Lower leg skin (tissue), 4 donors: Measurements from ENCODE around the gene PLEKHA6. TPM values are rescaled to one million over a fixed set of nuclear protein-coding genes. Genes with fewer than 3 reads are reported as not detected.

Experiments used
- DNase-seq, 2 donors: peaks; one replicate each; pipeline ENCODE4 v3.0.0-alpha.2; 2019; ENCODE audit warnings: low spot score in 2 of 2
- H3K4me3 ChIP-seq: fragments of 200-600 bp; sonication (generic); 2 replicates; pipeline ENCODE4 v1.5.1; 2017; ENCODE audit warnings: mild to moderate bottlenecking, low read depth; ENCODE audit not compliant: poor library complexity, severe bottlenecking
- CTCF ChIP-seq, 3 donors: fragments of 450-650 bp; IDR thresholded peaks; one replicate each; pipeline ENCODE4 v1.5.1; 2016; ENCODE audit warnings: antibody characterized with exemption in 3 of 3, mild to moderate bottlenecking in 3 of 3, moderate library complexity in 2 of 3
- POLR2A ChIP-seq, 2 donors: fragments of 450-650 bp; IDR thresholded peaks; one replicate each; pipeline ENCODE4 v1.6.1; 2016 to 2017; ENCODE audit warnings: antibody characterized with exemption in 2 of 2, mild to moderate bottlenecking in 1 of 2, moderate library complexity in 1 of 2
- WGBS, 2 donors: methylation state at CpG; one replicate each; pipeline ENCODE4 v1.1.5; 2018; 5-methylcytosine and 5-hydroxymethylcytosine counted together
- intact Hi-C: fragments of 100-400 bp; cut with DNase I; formaldehyde crosslinking; loops from one replicate; pipeline ENCODE4 v1.15.0; 2023; ENCODE audit warnings: low total_unique reads
- total RNA-seq, 4 donors: library from RNA; depleted of rRNA; stranded (reverse); fragments of >200 nt; gene quantifications; one replicate each; pipeline ENCODE4 v1.1.0, GENCODE V29; 2016

The PLEKHA6 gene
- total RNA-seq, 4 donors from 2014 or later, result 1.7 to 16.4 (median 11.1) TPM

DNA sequence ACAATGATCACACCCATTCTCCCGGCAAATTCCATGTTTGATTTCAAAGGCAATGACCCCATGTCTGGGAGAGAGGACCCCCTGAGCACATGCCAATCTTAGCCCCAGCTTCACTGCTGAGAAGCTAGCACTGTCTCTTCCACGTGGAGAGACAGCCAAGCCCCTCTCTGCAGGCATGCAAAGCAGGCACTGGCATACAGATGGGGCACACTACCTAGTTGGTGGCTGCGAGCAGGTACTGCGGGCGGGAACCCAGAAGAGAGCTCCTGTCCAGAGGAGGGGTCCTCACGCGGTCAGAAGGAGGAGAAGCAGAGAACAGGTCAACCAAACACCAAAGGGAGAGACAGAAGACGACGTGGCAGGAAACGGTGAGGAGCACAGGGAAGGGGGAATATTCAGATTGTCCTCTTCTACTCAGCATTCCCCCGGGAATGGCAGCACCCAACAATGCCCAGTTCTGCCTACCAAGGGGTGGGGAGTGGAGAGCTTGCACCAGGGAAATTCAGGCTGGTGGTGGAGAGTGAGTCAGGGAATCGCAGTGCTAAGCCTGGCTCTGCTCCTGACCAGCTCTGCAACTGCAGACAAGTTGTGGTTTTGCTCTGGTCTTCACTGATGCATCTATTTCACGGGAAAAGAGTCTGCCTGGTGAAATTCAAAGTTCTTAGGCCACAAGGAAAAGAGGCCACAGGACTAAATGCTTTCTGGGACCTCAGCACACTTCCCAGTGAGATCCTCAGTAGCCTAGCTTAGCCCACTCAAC, 97.8 kb downstream of the PLEKHA6 start:
- no peak overlapping the region for H3K4me3 ChIP-seq
- no peak for DNase-seq
- 84 to 86% methylated on average over 13 of the region's 13 CpGs for WGBS, 2 donors
- TF ChIP-seq CTCF (IDR thresholded peaks at IDR 0.05), result no peak
- intact Hi-C loops, result no loop called here

GRCh38 chr1:204261266-204261665, 98.5 kb downstream of the PLEKHA6 start:
- H3K4me3 ChIP-seq, result no peak overlapping the region
- no peak for DNase-seq
- TF ChIP-seq CTCF (IDR thresholded peaks at IDR 0.05) (no peak), POLR2A (IDR thresholded peaks at IDR 0.05) (no peak)
- 88 to 89% methylated on average over 8 to 12 of the region's 12 CpGs for WGBS, 2 donors
- intact Hi-C loops, result no loop called here

- intact Hi-C loops, result no loop called here
- DNase-seq, result no peak
- WGBS, 2 donors, result 92 to 94% methylated on average over 14 of the region's 14 CpGs
- H3K4me3 ChIP-seq, result no peak overlapping the region
- TF ChIP-seq CTCF (IDR thresholded peaks at IDR 0.05) (no peak), POLR2A (IDR thresholded peaks at IDR 0.05) (no peak)
Measured at GRCh38 chr1:204260601-204261197, 99.0 kb downstream of the PLEKHA6 start.

DNA sequence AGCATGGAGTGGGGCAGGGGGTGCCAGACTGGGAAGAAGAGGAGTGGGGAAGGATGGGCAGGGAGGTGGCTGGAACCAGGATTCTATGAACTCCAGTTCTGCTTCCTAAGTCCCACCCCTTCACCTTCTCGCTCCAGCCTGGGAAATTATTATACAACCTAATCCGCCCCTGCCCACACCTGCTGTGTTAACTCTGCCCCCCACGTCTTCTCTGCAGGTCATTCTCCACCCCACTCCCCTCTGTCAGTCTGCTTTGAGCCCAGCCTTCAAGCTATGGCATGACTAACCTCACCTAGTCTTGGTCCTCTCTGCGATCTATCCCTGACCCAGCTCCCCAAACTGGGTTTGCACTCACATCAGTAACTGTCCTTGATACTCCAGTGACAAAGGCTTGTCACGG, 99.9 kb downstream of the PLEKHA6 start:
- DNase-seq, result no peak
- intact Hi-C loops, result no loop called here
- H3K4me3 ChIP-seq, result no peak overlapping the region
- WGBS, 2 donors, result 91 to 95% methylated on average over 5 of the region's 5 CpGs
- no peak for TF ChIP-seq CTCF (IDR thresholded peaks at IDR 0.05)

- H3K4me3 ChIP-seq, result no peak overlapping the region
- no peak for TF ChIP-seq POLR2A (IDR thresholded peaks at IDR 0.05)
- no peak for TF ChIP-seq CTCF (IDR thresholded peaks at IDR 0.05)
- 93 to 94% methylated on average over 18 of the region's 18 CpGs for WGBS, 2 donors
- no peak for DNase-seq
- intact Hi-C loops, result no loop called here
Measured at GRCh38 chr1:204259196-204259595, 100.5 kb downstream of the PLEKHA6 start.
